ENCODE measurements around the gene SEZ6L2. TPM values are rescaled to one million over a fixed set of nuclear protein-coding genes. Genes with fewer than 3 reads are reported as not detected.

Gene SEZ6L2
- total and polyA plus RNA-seq, 2 of the 13 experiments (the other 11 are each of a cell fraction or from before 2014, with no cell fraction given), result 14.9 to 16.9 TPM

DNA sequence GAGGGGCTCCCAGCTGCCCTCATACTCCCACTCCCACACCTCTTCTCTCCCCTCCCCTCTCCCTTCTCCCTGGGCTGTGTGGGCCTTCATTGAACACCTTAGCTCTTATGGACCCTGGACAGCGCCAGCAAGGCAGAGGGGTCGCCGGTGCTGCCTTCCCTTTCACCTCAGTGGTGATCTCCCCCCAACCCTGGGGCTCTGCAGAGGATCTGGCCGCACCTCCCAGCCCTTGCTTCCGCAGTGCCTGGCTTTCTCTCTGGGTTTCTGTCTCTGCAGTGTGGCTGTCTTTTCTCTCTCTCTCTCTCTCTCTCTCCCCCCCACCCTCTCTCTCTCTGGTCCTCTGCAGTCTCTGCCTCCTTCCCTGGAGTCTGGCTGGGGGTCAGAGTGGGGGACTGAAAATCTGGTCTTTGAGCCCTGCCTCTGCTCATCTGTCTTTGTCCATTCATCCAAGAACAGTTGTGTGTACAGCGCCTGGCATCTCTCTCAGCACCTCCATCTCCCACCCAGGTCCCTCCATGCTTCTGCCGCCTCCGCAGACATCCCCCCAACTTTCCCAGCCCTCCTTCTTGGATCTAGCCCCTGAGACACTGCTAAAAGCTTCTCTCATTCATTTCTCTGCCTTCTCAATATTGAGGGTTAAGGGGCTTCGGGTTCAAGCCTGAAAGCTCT is 1.1 kb downstream of the SEZ6L2 start:
- no peaks in the 10 kb centered on the region for H3K9me3 ChIP-seq (ENCODE audit: low read length)
- no peak for TF ChIP-seq FIP1L1 (IDR thresholded peaks at IDR 0.05; ENCODE audit: borderline replicate concordance, insufficient read depth, low read depth, low read length)
- 0 out of 2 replicates have a peak, but pooled peaks have one; percentile 9 for TF ChIP-seq ARID2 (CRISPR knock-in tag; IDR thresholded peaks at IDR 0.05; ENCODE audit: borderline replicate concordance)
- TF ChIP-seq ZNF776 (CRISPR knock-in tag; IDR thresholded peaks at IDR 0.05), result peak; percentile 30; the same call in 1 of the 2 replicates
- TF ChIP-seq EZH2 (conservative IDR thresholded peaks at IDR 0.05; ENCODE audit: low read depth, low read length), result no peak
- peak; percentile 88 for TF ChIP-seq MIER2 (CRISPR knock-in tag; IDR thresholded peaks at IDR 0.05)
- 0 out of 2 replicates have a peak, but pooled peaks have one; percentile 36 for TF ChIP-seq PITX1 (CRISPR knock-in tag; IDR thresholded peaks at IDR 0.05)
- 0 out of 2 replicates have a peak, but pooled peaks have one; percentile 47 for TF ChIP-seq ZNF296 (CRISPR knock-in tag; conservative IDR thresholded peaks at IDR 0.05)
- TF ChIP-seq SAP130 (CRISPR knock-in tag; IDR thresholded peaks at IDR 0.05; ENCODE audit: low read depth), result 0 out of 2 replicates have a peak, but pooled peaks have one; percentile 16
- no peak for TF ChIP-seq FOXA1 (IDR thresholded peaks at IDR 0.05)
- TF ChIP-seq FOXA1 (CRISPR knock-in tag; IDR thresholded peaks at IDR 0.05), result no peak
- no peak for TF ChIP-seq ZFP36 (IDR thresholded peaks at IDR 0.05; ENCODE audit: borderline replicate concordance, low read depth, low read length, partially characterized antibody)
- peak; percentile 38 for TF ChIP-seq SRSF1 (optimal IDR thresholded peaks at IDR 0.05; ENCODE audit: low read depth, low read length)
- TF ChIP-seq, protein P1, sequence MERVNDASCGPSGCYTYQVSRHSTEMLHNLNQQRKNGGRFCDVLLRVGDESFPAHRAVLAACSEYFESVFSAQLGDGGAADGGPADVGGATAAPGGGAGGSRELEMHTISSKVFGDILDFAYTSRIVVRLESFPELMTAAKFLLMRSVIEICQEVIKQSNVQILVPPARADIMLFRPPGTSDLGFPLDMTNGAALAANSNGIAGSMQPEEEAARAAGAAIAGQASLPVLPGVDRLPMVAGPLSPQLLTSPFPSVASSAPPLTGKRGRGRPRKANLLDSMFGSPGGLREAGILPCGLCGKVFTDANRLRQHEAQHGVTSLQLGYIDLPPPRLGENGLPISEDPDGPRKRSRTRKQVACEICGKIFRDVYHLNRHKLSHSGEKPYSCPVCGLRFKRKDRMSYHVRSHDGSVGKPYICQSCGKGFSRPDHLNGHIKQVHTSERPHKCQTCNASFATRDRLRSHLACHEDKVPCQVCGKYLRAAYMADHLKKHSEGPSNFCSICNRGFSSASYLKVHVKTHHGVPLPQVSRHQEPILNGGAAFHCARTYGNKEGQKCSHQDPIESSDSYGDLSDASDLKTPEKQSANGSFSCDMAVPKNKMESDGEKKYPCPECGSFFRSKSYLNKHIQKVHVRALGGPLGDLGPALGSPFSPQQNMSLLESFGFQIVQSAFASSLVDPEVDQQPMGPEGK (CRISPR knock-in tag; IDR thresholded peaks at IDR 0.05), result 0 out of 2 replicates have a peak, but pooled peaks have one; percentile 37
- TF ChIP-seq, protein P2, sequence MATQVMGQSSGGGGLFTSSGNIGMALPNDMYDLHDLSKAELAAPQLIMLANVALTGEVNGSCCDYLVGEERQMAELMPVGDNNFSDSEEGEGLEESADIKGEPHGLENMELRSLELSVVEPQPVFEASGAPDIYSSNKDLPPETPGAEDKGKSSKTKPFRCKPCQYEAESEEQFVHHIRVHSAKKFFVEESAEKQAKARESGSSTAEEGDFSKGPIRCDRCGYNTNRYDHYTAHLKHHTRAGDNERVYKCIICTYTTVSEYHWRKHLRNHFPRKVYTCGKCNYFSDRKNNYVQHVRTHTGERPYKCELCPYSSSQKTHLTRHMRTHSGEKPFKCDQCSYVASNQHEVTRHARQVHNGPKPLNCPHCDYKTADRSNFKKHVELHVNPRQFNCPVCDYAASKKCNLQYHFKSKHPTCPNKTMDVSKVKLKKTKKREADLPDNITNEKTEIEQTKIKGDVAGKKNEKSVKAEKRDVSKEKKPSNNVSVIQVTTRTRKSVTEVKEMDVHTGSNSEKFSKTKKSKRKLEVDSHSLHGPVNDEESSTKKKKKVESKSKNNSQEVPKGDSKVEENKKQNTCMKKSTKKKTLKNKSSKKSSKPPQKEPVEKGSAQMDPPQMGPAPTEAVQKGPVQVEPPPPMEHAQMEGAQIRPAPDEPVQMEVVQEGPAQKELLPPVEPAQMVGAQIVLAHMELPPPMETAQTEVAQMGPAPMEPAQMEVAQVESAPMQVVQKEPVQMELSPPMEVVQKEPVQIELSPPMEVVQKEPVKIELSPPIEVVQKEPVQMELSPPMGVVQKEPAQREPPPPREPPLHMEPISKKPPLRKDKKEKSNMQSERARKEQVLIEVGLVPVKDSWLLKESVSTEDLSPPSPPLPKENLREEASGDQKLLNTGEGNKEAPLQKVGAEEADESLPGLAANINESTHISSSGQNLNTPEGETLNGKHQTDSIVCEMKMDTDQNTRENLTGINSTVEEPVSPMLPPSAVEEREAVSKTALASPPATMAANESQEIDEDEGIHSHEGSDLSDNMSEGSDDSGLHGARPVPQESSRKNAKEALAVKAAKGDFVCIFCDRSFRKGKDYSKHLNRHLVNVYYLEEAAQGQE (IDR thresholded peaks at IDR 0.05; ENCODE audit: borderline replicate concordance in 1 of 2, low read depth in 1 of 2, low read length in 2 of 2), result peak; percentile 77 to 93
- no peak for TF ChIP-seq KLF9 (CRISPR knock-in tag; IDR thresholded peaks at IDR 0.05; ENCODE audit: low read depth)
- TF ChIP-seq ZSCAN20 (CRISPR knock-in tag; IDR thresholded peaks at IDR 0.05; ENCODE audit: borderline replicate concordance), result no peak
- TF ChIP-seq ZNF598 (CRISPR knock-in tag; IDR thresholded peaks at IDR 0.05; ENCODE audit: borderline replicate concordance), result no peak

More for the DNA sequence above, 1.1 kb downstream of the SEZ6L2 start:
- no peak overlapping the region for H3K27ac ChIP-seq (ENCODE audit: extremely low read length, insufficient read depth, low read length)
- FAIRE-seq (no peak), ATAC-seq (no peak), DNase-seq (ENCODE audit: low spot score) (no peak)
- H3K79me2 ChIP-seq (ENCODE audit: insufficient read depth, low read length), result peaks cover 19% of the 10 kb centered on the region
- no peaks in the 10 kb centered on the region for H3K36me3 ChIP-seq (replicated peaks in 1 of 2; ENCODE audit: control insufficient read depth in 1 of 2, insufficient read depth in 2 of 2, low read length in 2 of 2)
- in situ Hi-C loops (cut with HindIII; ENCODE audit: extremely low pct_ligation_motif_present, low pct_unique_long_range_greater_than_20kb), result no loop called here
- H3K4me1 ChIP-seq (ENCODE audit: insufficient read depth, low read length), result peaks cover 49% of the 10 kb centered on the region
- BruUV-seq (replicated peaks), result no TSS peak
- H3K4me3 ChIP-seq (replicated peaks in 1 of 3; ENCODE audit: insufficient read depth in 1 of 3, low read depth in 2 of 3, low read length in 3 of 3), result peak overlapping the region; percentile 79 to 99 (median 84)
- ChIA-PET POLR2A (interaction anchor here (0.6 kb wide), 1 partner anchor 950 kb away, joined by 4 read pairs; no protein-coding TSS in a partner anchor), CTCF (ENCODE audit: low intra/inter-chr PET ratio, low total read pairs) (no interaction called here)
- WGBS (ENCODE audit: low lambda C conversion rate), result 20% methylated on average over 9 of the region's 9 CpGs
- H3K9ac ChIP-seq (ENCODE audit: insufficient read depth, low read depth, low read length), result peak overlapping the region; percentile 68
- H3K27me3 ChIP-seq (ENCODE audit: control insufficient read depth in 1 of 2, insufficient read depth in 2 of 2, low read length in 2 of 2), result no peaks in the 10 kb centered on the region; a peak in 1 of 5 replicates
- intact Hi-C loops (cut with micrococcal nuclease; ENCODE audit: unreplicated experiment), result no loop called here
- H2AFZ ChIP-seq (ENCODE audit: low read length), result no peak overlapping the region
- H4K20me1 ChIP-seq (ENCODE audit: insufficient read depth, low read length), result peaks cover 5% of the 10 kb centered on the region; the same call in 1 of the 2 replicates
- H3K4me2 ChIP-seq (ENCODE audit: low read depth, low read length), result peak overlapping the region; percentile 99

Data from HepG2 (cell line).